GM21515 (cell line): ENCODE measurements around the gene INSIG2.
A peak's percentile ranks its signal among the peaks of the same experiment; 100 is the strongest.

Experiments
- ATAC-seq: cut with Tn5 transposase; IDR thresholded peaks from one replicate; pipeline ENCODE4 v1.9.1; 2021; ENCODE audit not compliant: unreplicated experiment

Gene INSIG2

DNA sequence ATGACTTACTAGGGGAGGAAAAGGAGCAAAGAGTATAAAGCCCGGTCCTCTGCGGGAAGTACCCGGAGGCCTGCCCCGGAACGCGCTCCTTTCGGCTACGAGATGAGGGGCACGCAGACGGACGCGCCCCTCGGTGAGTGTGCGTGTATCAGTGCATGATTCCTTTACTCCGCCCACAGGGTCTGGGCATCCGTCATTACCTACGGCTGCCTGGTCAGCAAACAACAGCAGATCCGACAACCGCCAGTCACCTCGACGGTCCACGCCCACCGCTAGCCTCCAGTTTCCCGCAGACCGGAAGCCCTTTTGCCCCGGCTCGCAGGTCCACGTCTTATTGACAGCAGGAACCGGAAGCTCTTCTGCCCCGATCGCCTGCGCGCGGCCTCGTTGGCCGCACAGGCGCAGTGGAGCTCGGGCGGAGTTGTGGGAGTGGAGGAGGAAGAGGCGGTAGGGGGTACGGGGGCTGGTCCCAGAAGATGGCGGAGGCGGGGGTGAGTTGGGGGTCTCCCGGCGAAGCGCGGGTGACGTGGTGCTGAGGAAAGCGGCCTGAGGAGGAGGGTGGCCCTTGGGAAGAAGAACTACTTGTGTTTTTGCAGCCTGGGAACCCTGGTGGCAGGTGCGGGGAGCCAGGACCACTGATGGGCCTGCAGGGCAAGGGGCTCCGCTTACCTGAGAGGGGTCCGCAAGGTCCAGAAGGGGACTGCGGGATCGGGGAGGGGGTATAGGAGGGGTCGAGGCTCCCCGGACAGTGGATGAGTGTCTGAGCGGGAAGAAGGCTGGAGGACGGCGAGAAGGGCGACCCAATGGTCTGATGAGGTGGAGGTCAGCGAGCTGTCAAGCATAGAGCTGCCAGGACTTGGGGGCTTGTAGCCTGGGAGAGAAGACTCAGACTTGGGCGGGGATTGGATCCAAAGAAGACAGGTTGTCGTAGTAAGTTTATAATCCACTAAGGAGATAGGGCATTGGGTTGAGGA lies at the start of gene INSIG2:
INSIG2 (plus strand) TSS at position 421 of the 974 bp plus-strand sequence. CDS start 8,086 bp downstream, outside the sequence.
- ATAC-seq = peak; percentile 97

DNA sequence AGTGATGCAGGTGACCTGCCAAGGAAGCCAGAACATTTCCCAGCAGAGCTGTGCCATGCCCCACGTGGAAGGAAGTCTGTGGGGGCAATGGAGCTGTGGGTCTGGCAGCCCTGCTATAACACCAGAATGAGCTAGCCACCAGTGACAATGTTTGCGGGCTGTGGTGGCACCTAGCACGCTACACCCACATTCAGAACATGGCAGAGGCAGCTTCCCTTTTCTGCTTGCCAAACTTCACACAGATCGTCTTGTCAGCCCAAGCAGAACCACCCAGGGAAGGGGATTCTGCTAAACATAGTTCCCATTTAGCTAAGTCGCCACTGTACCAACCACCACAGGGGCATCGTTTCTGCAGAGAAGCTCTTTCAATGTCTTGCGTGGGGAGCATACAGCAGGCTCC lies 47.4 kb upstream of the INSIG2 start:
- ATAC-seq = no peak

DNA sequence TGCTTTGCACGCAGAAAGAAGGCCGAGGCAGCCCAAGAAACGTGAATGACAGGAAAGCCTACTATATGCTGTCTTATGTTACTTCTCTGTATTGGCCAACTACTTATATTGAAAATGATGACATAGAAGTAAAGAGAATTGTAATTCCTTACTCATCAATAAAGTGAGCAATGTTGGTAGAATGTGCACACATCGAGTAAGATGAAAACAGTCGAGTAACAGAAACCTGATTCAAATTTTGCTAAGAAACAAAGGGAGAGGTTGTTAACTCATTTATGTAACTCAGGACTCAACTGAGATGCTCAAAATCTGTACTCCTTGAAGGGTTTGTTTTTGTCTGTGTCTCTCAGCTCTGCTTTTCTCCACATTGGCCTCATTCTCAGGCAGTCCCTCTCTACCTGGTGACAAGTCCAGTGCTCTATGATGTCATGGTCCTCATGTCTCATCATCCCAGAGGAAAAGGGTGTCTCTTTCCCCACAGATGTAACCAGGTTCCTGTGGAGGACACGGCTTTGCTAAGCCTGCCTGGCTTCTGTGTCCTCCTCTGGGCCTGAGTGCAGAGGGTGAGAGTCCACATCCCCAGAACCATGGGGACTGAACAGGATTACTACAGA lies 44.1 kb upstream of the INSIG2 start:
- ATAC-seq = no peak

DNA sequence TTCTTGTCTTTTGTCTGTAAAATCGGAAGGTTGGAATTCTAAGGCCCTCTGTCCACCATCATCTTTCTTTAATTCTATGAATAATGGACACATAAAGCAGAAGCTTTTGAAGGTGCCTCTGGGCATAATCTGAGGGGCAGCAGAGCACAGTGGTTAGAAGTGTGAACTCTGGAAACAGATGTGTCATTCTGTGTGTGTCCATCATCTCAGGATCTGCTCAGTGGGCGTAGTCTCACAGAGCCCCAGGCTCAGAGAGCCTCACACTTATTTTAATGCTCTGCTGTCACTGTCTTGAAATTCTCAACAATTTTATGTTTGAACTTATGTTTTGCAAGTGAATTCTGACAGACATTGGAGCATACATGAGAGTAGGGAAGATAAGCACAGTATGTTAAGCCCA lies 43.4 kb upstream of the INSIG2 start:
- ATAC-seq = no peak

DNA sequence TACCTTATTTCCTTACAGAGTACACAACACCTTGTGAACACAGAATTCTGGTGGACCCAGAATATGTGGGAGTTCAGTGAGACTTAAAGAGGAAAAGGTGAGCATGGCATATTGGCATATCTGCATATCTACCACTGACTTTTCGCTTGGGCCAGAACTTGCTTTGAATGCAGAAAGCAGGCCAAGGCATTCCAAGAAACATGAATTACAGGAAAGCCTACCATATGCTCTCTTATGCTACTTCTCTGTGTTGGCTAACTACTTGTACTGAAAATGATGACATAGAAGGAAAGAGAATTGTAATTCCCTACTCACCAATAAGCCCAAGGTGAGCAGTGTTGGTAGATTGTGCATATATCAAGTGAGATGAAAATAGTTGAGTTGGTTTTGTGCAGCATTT lies 43.0 kb upstream of the INSIG2 start:
- no peak for ATAC-seq

DNA sequence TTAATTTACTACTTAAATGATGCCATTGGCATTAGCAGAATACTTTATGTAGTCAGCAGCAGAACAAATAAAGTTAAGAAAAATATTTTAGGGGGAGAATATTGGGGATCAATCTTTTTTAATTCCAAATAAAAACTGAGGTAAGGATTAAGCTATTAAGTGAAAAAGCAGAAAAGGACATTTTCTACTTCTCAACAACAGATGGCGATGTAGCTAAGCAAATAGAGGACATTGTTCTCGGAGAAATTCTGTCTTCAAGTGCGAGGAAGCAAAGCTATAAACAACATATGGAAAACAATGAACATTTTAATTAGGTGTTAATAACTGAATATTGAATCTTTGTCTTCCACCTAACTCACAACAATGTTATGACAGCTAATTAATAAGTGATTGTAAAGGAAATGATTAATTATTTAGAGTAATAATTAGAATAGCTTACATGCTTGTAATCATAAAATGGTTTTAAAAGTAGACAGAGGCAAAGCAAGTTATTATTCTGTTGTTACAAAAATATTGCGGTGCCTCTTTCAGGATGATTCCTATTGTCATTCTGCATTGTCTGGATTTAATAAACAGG lies 41.5 kb upstream of the INSIG2 start:
- ATAC-seq = no peak

DNA sequence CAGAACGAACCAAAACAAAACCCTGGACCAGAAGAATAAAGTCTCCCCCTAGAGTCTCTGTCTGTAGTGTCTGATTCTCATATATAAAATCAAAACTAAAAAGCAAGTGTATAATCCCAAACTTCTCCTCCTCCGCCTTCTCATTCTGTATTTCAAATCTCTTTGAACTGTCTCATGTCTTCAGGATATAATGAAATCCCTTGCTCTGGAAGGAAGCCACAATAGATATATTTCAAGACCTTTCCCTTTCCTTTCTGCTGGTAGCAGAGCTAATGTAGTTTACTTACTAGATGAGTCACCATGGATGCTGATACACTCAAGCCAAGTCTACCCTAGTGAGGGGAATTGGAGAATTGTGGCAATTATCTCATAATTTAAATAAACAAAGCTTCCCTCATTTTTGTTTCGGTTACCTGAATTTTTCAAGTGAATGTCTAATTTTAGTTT lies 40.9 kb upstream of the INSIG2 start:
- ATAC-seq = no peak

DNA sequence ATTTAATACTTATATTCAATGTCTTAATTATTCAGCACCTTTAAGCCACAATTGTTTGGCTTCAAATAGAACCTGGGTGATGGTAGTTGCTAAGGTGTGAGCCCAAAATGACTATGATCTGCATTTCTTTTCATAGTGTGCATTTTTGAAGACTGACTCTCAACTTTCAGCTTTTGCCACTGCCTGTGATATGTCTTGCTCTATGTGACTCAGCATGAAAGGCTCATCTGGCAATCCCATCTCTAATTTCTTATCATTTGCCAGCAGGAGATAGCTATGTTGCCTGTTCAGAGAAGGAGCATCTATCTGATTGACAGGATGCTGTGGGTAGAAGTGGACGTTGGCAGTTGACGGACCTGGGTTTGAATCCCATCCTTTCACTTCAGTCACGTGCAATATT lies 39.9 kb upstream of the INSIG2 start:
- ATAC-seq = no peak

DNA sequence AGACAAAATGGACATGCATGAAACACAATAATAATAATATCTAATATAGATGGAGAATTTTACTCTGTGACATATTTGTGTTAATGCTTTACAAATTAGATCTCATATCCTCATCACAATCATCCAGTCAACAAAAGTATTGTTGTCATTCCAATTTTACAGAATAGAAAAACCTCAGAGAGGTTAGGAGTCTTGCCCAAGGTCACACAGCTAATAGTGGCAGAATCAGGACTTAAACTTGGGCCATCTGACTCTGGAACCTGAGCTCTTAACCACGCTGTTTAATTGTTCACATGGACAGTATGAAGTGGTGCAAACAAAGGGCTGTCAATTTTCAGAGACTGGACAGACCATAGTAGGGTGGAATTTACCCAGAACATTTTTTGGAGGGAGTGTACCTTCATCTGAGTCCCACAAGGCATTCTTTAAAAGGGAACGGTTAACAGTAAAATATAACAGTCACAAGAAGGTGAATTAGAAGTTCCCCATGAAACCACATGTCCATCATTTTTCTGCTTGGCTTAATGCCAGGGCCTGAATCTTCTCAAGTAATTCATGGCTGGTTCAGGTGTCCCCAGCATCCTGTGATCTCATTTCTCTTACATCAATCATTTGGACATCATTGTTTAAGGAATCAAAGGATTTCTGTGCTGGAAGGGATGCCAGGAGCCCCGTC lies 39.0 kb upstream of the INSIG2 start:
- no peak for ATAC-seq

DNA sequence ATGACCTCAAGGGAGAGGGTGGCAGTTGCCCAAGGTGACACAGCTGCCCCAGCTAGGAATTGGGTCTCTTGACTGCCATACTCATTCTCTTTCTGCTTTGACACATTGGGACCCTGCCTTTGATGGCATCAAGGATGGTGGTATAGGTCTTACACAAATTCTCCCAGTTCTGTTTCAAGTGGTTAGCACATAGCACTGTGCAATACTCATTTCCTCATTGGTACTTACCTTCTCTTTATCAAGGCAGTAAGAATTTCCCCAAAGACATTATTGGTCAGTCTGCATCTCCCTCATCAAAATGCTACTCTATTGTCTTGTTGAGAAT lies 38.5 kb upstream of the INSIG2 start:
- ATAC-seq = no peak

DNA sequence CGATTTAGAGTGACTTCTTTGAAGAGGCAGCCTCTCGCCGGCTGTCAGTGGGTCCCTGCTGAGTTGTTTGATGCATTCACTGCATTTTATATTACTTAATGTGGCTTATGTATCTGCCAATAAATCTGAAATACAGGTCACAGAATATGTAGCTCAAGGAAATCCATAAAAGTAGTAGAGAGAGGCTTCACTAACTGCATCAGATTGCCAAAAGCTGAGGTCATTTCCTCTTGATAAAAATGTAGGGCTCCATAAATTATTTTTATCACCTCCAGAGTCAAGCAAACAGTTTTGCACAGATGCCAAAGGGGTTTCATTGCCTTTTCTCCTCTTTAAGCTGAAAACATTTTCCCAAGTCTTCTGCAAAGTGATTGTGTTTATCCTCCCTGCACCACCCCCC lies 37.9 kb upstream of the INSIG2 start:
- no peak for ATAC-seq

DNA sequence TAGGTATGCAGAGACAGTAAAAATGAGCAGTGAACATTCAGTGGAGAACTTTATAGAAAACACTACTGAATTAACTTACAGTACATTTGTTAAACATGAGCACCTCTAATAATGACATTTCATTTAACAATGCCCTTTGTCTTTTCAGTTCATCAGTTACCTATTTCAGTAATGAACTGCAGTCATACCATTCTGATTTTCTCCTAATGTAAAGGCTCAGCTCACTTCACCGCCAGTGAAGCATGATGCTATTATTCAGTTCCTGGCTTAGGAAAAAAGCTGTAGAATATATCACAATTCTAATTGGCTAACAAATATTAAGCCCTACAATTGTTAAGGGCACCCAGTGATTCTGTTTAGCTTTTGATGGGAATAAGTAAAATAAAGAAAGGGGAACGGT lies 37.3 kb upstream of the INSIG2 start:
- ATAC-seq = no peak

DNA sequence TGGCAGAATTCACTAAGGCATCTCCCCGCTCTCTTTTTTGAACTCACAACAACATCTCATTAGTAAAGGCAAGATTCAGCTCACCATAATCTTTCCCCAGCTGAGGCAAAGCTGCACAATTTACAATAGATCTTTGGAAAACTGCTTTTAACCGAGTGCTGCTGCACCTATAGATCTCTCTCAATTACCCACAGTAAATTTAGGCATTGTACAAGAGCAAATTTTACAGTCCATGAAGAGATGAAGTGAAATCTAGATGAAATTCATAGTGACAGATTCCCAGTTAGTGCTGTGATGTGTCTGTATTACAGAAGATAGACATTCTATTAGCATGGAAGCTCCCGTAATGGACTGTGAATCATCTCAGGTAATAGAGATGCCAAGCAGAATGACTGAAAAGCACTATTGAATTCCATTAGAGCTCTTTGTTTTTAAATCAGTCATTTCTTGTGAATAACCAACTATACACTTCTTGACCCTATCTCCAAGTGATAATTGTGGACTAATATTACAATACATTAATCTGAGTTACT lies 36.4 kb upstream of the INSIG2 start:
- no peak for ATAC-seq

DNA sequence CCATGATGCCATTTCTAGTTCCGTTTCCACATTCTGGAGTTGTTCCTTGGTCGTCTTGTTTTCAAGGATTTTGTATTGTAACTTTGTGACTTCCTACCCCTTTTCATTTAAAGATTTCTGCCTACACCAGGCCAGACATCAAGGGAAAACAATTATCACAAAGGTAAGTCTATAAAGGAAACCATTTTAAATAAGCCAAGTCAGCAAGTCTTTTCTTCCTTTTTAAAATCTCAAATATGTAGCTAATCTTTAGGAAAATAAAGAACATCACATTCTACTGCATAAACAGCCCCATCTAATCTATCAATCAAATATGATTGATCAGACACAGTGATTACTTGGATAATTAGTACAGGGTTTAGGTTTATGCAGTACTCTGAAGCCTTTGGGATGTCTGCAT lies 35.8 kb upstream of the INSIG2 start:
- no peak for ATAC-seq

DNA sequence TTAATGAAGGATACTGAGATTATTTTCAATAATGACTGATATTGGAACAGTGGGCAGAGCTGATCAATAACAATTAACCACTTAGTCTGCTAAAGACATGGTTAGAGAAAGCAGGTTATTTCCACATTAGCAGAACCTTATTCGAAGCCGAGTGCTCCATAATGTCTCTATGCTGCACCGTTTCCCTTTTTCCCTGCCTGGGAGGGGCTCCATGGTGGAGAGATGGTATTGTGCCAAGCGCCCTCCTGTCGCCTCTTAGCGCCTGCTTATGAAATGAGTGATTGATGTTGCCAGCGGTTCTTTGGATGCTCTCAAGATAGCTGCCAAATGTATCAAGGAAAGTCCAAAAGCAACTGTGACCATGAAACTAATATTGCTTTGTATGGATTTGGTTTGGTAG lies 34.6 kb upstream of the INSIG2 start:
- ATAC-seq = no peak

DNA sequence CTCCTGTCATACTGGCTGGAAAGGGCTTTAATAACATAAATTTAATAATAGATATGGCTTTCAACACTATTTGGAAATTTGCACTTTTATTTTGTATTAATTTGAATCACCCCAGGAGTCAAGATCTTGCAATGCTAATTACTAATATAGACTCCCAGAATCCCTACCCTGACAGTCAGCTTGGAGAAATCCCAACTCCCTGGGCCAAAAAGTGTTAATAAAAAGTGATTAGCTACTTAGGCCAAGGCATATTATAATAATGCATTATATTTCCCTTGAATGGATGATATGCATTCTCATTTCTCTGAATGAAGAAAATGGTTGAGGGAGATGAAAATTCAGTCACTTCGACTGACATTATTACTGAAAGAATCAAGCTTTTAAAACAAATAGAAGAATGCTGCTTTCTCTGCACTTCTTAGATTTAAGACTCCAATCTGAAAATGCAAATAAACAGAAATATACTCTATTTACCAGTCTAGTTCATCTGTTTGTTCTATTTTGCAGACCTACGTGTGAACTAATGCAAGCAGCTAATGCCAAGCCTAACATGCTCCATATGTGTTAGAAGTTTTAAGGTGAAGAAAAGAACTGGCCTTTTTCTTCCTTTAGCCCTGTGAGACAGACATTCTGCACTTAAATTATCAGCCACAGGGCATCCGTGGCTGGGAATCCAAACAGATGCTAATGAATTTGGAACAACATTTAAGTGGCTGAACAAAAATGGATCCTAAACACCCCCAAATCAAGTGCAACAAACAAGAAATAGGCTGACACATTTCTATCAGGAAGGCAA lies 33.9 kb upstream of the INSIG2 start:
- ATAC-seq = no peak

DNA sequence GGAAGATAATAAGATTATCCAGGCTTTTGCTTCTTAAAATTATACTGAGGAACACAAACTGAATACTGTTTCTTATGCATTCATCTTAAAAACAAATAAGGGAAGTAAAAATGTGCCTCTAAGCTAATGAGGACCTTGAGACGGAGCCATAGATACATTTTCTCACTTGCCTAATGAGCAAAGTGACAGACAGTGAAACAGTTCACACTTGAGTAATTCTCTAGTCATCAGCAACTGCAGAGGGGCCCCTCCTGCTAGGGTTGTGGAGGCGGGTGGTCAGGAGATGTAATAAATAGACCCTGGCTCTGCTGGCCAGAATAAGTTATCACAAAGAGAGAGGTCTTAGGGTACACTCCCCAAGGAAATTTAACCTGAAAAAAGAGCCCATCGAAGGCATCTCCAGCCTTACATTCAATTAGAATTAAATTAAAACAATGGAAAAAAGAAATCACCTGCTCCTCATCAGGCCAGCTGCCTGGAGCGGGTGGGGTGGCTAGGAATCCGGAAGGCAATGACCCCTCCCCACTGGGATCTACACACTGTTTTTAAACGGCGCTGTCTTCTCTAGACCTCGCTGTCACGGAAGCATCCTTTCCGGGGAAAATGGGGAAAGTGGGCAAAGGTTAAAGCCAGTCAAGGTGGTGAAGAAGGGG lies 32.6 kb upstream of the INSIG2 start:
- ATAC-seq = peak; percentile 81

DNA sequence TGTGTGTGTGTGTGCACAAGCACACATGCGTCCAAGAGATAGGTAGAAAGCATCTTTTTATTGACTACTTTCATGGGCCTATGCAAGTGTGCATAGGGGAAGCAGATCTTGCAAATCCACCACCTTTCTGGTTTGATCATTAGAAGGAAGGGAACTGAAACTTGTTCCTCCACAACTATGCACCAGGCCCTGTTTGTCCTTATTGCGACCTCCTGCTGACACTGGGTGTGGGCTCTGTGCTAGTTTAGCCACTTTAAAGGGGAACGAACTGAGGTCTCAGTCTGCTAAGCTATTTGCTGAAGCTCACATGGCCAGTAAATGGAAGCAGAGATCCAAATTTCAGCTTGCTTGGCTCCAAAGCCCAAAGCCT lies 32.1 kb upstream of the INSIG2 start:
- peak; percentile 89 for ATAC-seq

DNA sequence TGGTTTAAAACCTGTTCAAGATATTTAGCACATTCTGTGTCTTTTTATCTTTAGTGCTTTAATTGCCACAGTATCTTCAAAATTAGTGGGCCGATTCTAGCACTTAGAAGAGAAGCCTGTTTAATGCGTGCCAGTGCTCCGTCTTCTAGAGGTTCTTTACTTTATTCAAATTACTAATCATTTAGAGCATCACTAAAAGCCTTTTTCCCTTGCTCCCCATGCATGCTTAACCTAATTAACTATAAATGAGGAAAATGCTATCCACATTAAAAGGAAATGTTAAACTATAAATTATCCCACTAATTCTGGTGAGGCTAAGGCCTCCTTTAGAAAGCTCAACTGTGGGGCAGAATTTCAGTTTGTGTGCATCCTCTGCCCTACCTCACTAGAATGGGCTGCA lies 31.5 kb upstream of the INSIG2 start:
- ATAC-seq = no peak

DNA sequence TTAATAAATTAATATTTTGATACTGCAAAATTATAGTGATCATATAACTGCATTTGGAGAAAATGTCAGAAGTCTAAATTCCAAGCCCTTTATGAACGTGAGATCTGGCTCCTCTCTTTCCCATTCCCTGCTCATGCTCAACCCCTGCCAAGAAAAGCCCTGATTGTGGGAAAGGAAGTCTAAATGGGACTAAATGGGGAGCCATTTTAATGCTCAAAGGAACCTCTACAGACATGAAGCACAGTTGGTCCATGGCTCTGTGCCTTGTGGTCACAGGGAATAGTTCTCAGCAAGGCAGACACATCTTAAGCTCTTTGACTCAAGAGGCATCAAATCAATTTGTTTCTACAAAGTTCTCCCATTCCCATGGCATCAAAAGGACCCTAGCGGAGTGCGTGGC lies 29.3 kb upstream of the INSIG2 start:
- ATAC-seq = no peak
